ENCODE results near the gene PDE4D.

Gene PDE4D

GRCh38 chr5:59140133-59140532 is 753.4 kb downstream of the PDE4D start:
- TF ChIP-seq CTCF (IDR thresholded peaks at IDR 0.05; ENCODE audit: insufficient read depth, low read depth, low read length, missing control alignments), result no peak
- H3K4me3 ChIP-seq (ENCODE audit: low read length), result no peak overlapping the region
- DNase-seq (ENCODE audit: low read depth), result no peak

GRCh38 chr5:59139695-59140094 is 753.8 kb downstream of the PDE4D start:
- TF ChIP-seq CTCF (IDR thresholded peaks at IDR 0.05; ENCODE audit: insufficient read depth, low read depth, low read length, missing control alignments), result no peak
- H3K4me3 ChIP-seq (ENCODE audit: low read length), result no peak overlapping the region
- DNase-seq (ENCODE audit: low read depth), result no peak

GRCh38 chr5:59138509-59138908 is 755.0 kb downstream of the PDE4D start:
- no peak overlapping the region for H3K4me3 ChIP-seq (ENCODE audit: low read length)
- no peak for TF ChIP-seq CTCF (IDR thresholded peaks at IDR 0.05; ENCODE audit: insufficient read depth, low read depth, low read length, missing control alignments)
- no peak for DNase-seq (ENCODE audit: low read depth)

- DNase-seq (ENCODE audit: low read depth), result no peak
- H3K4me3 ChIP-seq (ENCODE audit: low read length), result no peak overlapping the region
- no peak for TF ChIP-seq CTCF (IDR thresholded peaks at IDR 0.05; ENCODE audit: insufficient read depth, low read depth, low read length, missing control alignments)
Measured at GRCh38 chr5:59137846-59138245, 755.7 kb downstream of the PDE4D start.

- H3K4me3 ChIP-seq (ENCODE audit: low read length), result no peak overlapping the region
- TF ChIP-seq CTCF (IDR thresholded peaks at IDR 0.05; ENCODE audit: insufficient read depth, low read depth, low read length, missing control alignments), result no peak
Measured at GRCh38 chr5:59136549-59136948, 757.0 kb downstream of the PDE4D start.

GRCh38 chr5:59134471-59135163 is 758.9 kb downstream of the PDE4D start:
- no peak for DNase-seq (ENCODE audit: low read depth)
- TF ChIP-seq CTCF (IDR thresholded peaks at IDR 0.05; ENCODE audit: insufficient read depth, low read depth, low read length, missing control alignments), result no peak
- H3K4me3 ChIP-seq (ENCODE audit: low read length), result no peak overlapping the region

More at GRCh38 chr5:59136549-59136948, 757.0 kb downstream of the PDE4D start:
- DNase-seq (ENCODE audit: low read depth), result no peak

GRCh38 chr5:59133764-59134261 is 759.7 kb downstream of the PDE4D start:
- no peak for DNase-seq (ENCODE audit: low read depth)
- TF ChIP-seq CTCF (IDR thresholded peaks at IDR 0.05; ENCODE audit: insufficient read depth, low read depth, low read length, missing control alignments), result no peak

More at GRCh38 chr5:59133764-59134261, 759.7 kb downstream of the PDE4D start:
- H3K4me3 ChIP-seq (ENCODE audit: low read length), result no peak overlapping the region

Measured in epithelial cell of esophagus (primary cell).